ENCODE results near the gene ZNF2.

Gene ZNF2

GRCh38 chr2:95165371-95166064 is at the start of gene ZNF2:
TSS of gene ZNF2 (plus strand) at chr2:95165809. CDS start at chr2:95176227, 10,418 bp downstream.
- peak; percentile 98 for DNase-seq

DNA sequence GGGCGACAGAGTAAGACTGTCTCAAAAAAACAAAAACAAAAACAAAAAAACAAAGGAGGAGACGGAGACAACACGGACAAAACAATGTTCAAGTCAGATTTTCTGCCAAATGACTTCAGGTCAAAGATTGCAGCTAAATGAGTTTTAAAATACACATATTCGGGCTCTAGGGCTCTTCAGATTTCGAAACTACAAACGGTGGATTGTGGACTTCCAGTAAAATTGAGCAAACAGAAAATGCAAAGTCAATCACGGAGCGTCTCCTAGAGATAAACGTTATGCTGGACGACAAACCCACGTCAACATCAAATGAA is 44.6 kb upstream of the ZNF2 start:
- no peak for DNase-seq

DNA sequence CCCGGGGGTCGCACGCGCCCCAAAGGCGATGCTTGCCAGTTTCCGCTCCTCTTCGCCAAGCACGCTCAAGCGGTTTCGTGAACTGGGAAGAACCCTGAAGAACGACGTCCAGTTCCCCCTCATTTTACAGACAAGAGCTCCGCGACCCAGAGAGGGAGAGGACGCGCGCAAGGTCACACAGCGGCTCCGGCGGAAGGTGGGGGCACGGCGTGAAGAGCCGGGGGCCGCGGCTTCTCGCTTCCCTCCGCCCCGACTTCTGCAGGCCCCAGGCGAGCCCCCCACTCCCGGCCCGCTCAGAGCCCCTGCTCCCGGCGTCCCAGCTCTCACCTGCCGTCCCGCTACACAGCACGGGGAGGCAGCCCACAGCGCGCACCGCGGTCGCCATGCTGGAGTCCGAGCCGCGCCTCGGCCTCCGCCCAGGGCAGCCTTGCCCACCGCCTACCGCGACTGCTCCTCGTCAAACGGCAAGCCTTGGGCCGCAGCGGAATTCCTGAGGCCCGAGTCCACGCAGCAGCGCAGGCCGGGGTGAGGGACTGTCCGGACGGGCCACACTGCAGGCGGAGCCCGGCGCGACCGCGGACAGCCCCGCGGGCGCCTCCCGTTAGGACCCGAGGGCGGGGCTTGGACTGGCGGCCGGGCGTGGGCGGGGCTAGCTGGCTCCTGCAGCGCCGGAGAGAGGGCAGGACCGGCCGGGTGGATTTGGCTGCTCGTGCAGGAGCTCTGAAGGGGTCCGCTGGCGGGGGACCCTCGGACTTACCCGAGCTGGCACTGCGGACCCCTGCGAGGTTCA is 44.0 kb upstream of the ZNF2 start, which contains the start of gene MRPS5:
Gene MRPS5, minus strand, starts transcription at position 402 of the 790 bp plus-strand sequence. Its CDS starts 17 bp downstream, at position 385.
- peak; percentile 91 for DNase-seq

GRCh38 chr2:95122197-95122551 is 43.4 kb upstream of the ZNF2 start:
- peak; percentile 1 for DNase-seq

DNA sequence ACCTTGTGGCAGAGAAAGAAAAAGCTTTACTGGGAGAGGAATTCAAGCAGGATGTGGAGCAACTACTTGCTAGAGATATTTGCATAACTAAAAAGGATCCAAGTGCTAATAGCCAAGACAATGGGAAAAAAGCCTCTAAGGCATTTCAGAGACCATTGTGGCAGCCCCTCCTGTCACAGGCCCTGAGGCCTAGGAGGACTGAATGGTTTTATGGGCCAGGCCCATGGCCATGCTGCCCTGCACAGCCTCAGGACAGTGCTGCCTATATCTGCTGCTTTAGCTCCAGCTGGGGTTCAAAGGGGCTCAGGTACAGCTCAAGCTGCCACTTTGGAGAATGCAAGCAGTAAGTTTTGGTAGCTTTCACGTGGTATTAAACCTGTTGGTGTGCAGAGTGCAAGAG is 26.9 kb upstream of the ZNF2 start:
- no peak for DNase-seq

DNA sequence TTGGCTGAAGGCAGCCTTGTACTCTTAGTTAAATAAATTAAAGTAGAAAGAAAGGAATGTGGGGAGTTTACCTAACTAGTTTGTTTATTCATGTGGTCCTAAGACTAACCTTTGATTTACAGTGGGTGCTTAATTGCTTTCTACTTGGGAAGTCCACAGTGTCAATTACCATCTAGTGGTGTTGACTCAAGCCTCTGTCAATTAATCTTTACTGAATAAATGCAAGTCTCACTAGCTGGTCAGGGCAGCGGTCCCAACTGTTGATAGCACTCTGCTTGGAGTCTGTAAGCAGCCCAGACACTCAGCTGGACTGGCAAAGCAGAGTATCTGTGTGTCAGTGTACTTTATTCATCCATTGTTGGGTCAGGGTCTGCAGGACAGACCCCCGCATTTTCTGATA is 21.8 kb upstream of the ZNF2 start:
- no peak for DNase-seq

- DNase-seq = no peak
Observed at GRCh38 chr2:95149397-95149984, 16.1 kb upstream of the ZNF2 start.

GRCh38 chr2:95158441-95158840 is 7.2 kb upstream of the ZNF2 start:
- no peak for DNase-seq

DNA sequence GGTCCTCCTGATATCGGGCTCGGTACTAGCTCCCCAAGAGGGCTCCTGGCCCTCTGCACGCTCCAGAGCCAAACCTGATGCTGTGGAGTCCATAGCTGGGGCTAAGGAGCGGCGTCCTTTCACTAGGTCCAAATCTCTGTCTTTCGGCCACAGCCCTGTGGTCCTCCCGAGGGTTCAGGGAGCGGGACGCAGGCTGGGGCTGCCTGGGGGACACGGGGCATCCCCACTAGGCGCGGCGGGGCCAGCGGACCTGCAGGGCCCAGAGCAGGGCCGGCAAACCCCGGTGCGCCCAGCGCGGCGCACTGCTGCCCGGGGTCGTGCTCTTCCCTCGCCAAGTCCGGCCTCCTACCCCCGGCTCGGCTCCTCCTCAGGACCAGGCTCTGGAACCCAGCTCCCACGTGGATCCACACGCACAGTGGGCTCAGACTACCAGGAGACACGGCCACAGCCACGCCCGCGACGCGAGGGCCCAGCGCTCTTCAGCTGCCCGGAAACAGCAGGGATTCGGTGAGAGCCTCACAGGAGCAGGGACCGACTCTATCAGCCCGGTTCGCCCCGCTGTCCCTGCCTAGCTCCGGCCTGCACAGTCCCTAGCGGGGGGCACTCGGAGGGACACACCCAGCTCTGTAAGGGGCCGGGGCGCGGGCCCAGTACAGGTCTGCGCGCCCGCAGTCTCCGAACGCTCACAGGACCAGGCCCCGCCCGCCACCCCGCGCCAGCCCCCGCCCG is 6.6 kb upstream of the ZNF2 start:
- peak; percentile 26 for DNase-seq

DNA sequence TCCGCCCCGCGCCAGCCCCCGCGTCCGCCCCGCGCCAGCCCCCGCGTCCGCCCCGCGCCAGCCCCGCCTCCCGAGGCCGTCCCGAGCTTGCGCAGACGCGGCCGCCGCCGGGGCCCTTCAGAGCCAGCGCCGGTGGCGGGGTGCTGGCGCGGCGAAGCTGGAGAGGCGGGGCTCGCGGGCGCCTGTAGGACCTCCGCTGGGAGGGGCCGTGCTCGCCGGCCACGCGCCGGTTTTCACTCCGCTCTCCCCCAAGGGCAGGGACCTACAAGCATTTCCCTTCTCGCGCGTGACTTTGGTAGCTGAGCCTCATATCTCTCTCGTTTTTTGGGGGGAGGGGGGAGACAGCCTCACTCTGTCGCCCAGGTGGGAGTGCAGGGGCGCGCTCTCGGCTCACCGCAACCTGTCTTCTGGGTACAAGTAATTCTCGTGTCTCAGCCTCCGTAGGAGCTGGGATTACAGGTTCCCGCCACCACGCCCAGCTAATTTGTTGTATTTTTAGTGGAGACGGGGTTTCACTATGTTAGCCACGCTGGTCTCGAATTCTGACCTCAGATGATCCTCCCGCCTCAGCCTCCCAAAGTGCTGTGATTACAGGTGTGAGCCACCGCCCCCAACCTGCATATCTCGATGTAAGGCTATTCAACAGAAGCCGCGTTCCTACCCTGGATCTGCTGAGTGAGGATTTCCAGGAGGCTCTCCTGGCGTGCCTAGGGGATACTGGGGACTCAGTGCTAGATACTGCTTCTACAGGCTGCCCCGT is 5.7 kb upstream of the ZNF2 start, which contains the start of gene ZNF514:
Gene ZNF514, minus strand, starts transcription at position 159 of the 760 bp plus-strand sequence. CDS start 6,595 bp downstream, outside the sequence.
- DNase-seq = peak; percentile 76

DNA sequence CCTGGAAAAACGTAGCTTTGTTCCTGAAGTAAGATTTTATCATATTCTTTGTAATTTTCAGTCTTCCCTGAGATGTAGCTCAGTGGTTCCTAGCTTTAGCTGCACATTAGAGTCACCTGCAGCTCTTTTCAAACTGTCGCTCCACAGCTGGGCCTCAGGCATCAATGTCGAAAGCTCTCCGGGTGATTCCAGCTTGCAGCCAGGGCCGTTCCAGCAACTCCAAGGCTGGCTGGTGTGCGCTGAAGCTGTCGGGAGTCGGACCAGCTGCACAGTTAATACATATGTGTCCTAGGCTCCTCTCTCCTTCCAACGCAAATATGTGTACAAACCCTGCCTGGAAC is 609 bp upstream of the ZNF2 start:
- no peak for DNase-seq

- DNase-seq = no peak
Observed at GRCh38 chr2:95166065-95166763, 605 bp downstream of the ZNF2 start.

DNA sequence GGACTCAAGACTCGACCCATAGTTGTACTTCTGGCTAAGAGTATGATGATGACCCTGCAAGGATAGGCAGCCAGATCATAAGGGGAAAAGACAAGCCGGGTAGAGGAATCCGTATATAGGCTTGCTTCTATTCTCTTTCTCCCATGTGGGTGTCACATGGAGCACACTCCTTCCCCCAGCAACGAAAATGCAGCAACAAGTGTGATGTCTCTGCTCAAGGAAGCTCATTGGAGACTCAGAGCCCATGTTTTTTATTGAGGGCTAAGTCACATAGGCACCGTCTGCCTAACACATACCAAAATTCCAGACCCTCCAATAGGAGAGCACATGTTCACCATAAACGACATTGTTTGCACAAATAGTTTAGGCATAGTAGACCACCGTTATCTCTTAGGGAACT is 6.3 kb downstream of the ZNF2 start:
- DNase-seq = no peak

DNA sequence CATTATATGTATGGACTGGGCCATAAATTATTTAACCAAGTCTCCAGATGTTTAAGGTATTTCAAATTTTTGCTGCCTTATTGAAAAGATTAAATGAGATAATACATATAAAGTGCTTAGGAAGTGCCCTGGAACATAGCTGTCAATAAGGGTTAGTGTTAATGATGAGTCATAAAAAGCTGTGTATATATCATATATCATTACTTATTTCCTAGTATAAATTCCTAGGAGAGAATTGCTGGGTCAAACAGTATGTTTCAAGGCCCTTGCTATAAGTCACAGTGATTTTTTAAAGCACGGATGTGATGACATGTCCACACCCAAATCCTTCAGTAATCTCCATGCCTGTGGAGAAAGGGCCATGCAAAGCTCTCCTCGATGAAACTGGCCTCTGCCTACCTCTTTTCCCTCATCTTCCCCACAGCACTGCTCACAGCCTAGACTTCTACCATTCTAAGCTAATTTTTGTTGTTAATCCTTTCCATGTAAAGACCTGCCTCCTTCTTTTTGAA is 8.5 kb downstream of the ZNF2 start:
- DNase-seq = no peak

- DNase-seq = no peak
Observed at GRCh38 chr2:95179451-95179850, 13.8 kb downstream of the ZNF2 start.

- DNase-seq = no peak
Observed at GRCh38 chr2:95181774-95182173, 16.2 kb downstream of the ZNF2 start.

DNA sequence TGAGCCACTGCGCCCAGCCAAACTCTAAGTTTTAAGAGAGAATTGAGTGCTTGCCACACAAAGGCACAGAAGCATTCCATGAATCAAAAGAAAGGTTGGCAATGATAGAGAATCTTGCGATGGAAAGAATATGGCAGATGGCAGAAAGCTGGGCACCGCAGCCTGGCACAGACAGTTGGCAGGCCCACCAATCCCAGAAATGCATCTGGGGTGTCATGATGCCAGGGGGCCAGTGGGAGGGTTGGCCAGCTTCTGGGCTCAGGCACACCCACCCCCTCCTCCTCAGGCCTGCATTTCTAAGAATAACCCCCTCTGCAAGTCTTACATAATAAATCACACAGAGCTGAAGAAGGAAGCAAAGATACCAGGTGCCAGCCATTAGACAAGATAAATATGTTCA is 19.6 kb downstream of the ZNF2 start:
- no peak for DNase-seq

- DNase-seq = no peak
Observed at GRCh38 chr2:95185973-95186372, 20.4 kb downstream of the ZNF2 start.

DNA sequence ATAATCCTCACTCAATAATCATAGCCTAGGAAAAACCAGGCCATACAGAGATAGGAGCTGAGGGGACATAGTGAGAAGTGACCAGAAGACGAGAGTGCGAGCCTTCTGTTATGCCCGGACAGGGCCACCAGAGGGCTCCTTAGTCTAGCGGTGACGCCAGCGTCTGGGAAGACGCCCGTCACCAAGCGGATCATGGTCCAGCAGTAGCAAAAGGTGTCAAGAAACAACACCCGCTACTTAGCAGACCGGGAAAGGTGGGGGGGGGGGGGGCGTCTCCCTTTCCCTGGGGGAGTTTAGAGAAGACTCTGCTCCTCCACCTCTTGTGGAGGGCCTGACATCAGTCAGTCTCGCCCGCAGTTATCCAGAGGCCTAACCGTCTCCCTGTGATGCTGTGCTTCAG is 27.3 kb downstream of the ZNF2 start:
- DNase-seq = peak; percentile 45

- no peak for DNase-seq
Observed at GRCh38 chr2:95203911-95204310, 38.3 kb downstream of the ZNF2 start.

- DNase-seq = no peak
Observed at GRCh38 chr2:95204396-95204795, 38.8 kb downstream of the ZNF2 start.

DNA sequence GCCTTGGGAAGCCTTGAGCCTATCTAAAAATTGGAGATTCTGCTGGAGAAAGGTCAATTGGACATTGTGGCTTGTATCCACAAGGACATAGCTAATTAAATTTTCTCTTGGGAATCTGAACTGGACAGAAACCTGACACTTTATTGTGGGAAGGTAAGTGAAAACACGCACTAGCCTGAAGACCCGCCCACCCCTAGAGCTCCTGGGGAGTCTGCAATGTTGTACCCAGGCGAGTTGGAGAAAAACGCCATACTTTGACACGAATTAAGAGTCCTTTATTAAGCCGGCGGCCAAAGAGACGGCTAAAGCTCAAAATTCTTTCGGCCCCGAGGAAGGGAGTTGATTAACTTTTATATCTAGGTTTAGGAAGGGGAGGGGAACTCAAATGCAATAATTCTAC is 40.5 kb downstream of the ZNF2 start:
- DNase-seq = no peak
